ENCODE data around the gene STX11. TPM values are rescaled to one million over a fixed set of nuclear protein-coding genes. Genes with fewer than 3 reads are reported as not detected.

STX11 gene
- total RNA-seq, 4 donors from 2014 or later, result 9.3 to 15.4 (median 11.2) TPM

GRCh38 chr6:144158133-144158532 is 7.8 kb downstream of the STX11 start:
- intact Hi-C loops (cut with DNase I), result no loop called here
- H3K27me3 ChIP-seq, result no peaks in the 10 kb centered on the region
- H3K9me3 ChIP-seq, result no peaks in the 10 kb centered on the region
- no peak for DNase-seq
- H3K27ac ChIP-seq, result no peak overlapping the region
- H3K4me3 ChIP-seq, result no peak overlapping the region
- H3K4me1 ChIP-seq, result peaks cover 4 to 16% (median 7%) of the 10 kb centered on the region in 3 donors
- no peak for TF ChIP-seq CTCF (IDR thresholded peaks at IDR 0.05)
- no peak for TF ChIP-seq POLR2A (IDR thresholded peaks at IDR 0.05)
- H3K36me3 ChIP-seq, result no peaks in the 10 kb centered on the region
- WGBS, 2 donors, result 75 to 86% methylated on average over 3 of the region's 3 CpGs

GRCh38 chr6:144159223-144159622 is 8.9 kb downstream of the STX11 start:
- DNase-seq, result no peak
- Histone ChIP-seq H3K36me3 (no peaks in the 10 kb centered on the region), H3K27me3 (no peaks in the 10 kb centered on the region), H3K9me3 (no peaks in the 10 kb centered on the region), H3K4me3 (no peak overlapping the region), H3K4me1 (peaks cover 4 to 11% (median 7%) of the 10 kb centered on the region in 3 donors), H3K27ac (no peak overlapping the region)
- intact Hi-C loops (cut with DNase I), result no loop called here
- TF ChIP-seq CTCF (IDR thresholded peaks at IDR 0.05) (no peak), POLR2A (IDR thresholded peaks at IDR 0.05) (no peak)
- 68 to 78% methylated on average over 5 of the region's 5 CpGs for WGBS, 2 donors

- no peak for DNase-seq
- Histone ChIP-seq H3K4me3 (no peak overlapping the region), H3K4me1 (peaks cover 4 to 11% (median 7%) of the 10 kb centered on the region in 3 donors), H3K36me3 (no peaks in the 10 kb centered on the region), H3K27ac (no peak overlapping the region), H3K9me3 (no peaks in the 10 kb centered on the region), H3K27me3 (no peaks in the 10 kb centered on the region)
- no peak for TF ChIP-seq POLR2A (IDR thresholded peaks at IDR 0.05)
- no peak for TF ChIP-seq CTCF (IDR thresholded peaks at IDR 0.05)
- intact Hi-C loops (cut with DNase I), result no loop called here
- WGBS, 2 donors, result 82 to 87% methylated on average over 4 of the region's 4 CpGs
Observed at GRCh38 chr6:144159742-144160141, 9.4 kb downstream of the STX11 start.

GRCh38 chr6:144160431-144161005 is 10.2 kb downstream of the STX11 start:
- Histone ChIP-seq H3K36me3 (no peaks in the 10 kb centered on the region), H3K4me1 (peaks cover 4 to 11% (median 7%) of the 10 kb centered on the region in 3 donors), H3K27ac (no peak overlapping the region), H3K27me3 (no peaks in the 10 kb centered on the region), H3K9me3 (no peaks in the 10 kb centered on the region), H3K4me3 (no peak overlapping the region)
- DNase-seq, result no peak
- TF ChIP-seq CTCF (IDR thresholded peaks at IDR 0.05) (no peak), POLR2A (IDR thresholded peaks at IDR 0.05) (no peak)
- WGBS, 2 donors, result 56 to 81% methylated on average over 2 of the region's 2 CpGs
- intact Hi-C loops (cut with DNase I), result no loop called here

GRCh38 chr6:144161975-144162374 is 11.7 kb downstream of the STX11 start:
- TF ChIP-seq CTCF (IDR thresholded peaks at IDR 0.05), result no peak
- TF ChIP-seq POLR2A (IDR thresholded peaks at IDR 0.05), result no peak
- Histone ChIP-seq H3K36me3 (no peaks in the 10 kb centered on the region), H3K4me3 (no peak overlapping the region), H3K27me3 (no peaks in the 10 kb centered on the region), H3K9me3 (no peaks in the 10 kb centered on the region), H3K27ac (no peak overlapping the region), H3K4me1 (peaks cover 4 to 11% (median 7%) of the 10 kb centered on the region in 3 donors)
- intact Hi-C loops (cut with DNase I), result no loop called here
- WGBS, 2 donors, result 88% methylated on average over 5 of the region's 5 CpGs
- no peak for DNase-seq
